KMS-11 (cell line): ENCODE data around the gene NAT9.

Experiments
- H2AFZ ChIP-seq: fragments of 200-600 bp; sonication (generic); 2 replicates; pipeline ENCODE4 v1.6.1; 2016; ENCODE audit warnings: antibody characterized with exemption, mixed run types, low read depth
- H3K27ac ChIP-seq: fragments of 200-600 bp; sonication (generic); 2 replicates; pipeline ENCODE4 v1.6.1; 2016; ENCODE audit warnings: mild to moderate bottlenecking, mixed run types
- H3K27me3 ChIP-seq: fragments of 200-600 bp; sonication (generic); 2 replicates; pipeline ENCODE4 v1.6.1; 2017; ENCODE audit warnings: mild to moderate bottlenecking, low read depth, mixed run types, moderate library complexity; ENCODE audit not compliant: insufficient read depth
- H3K36me3 ChIP-seq: fragments of 200-600 bp; sonication (generic); 2 replicates; pipeline ENCODE4 v1.6.1; 2017; ENCODE audit warnings: mild to moderate bottlenecking, mixed run types; ENCODE audit not compliant: insufficient read depth
- H3K4me1 ChIP-seq: fragments of 200-600 bp; sonication (generic); 2 replicates; pipeline ENCODE4 v1.6.1; 2016; ENCODE audit warnings: mild to moderate bottlenecking, low read depth, mixed run types; ENCODE audit not compliant: poor library complexity, severe bottlenecking
- H3K4me2 ChIP-seq: fragments of 200-600 bp; sonication (generic); 2 replicates; pipeline ENCODE4 v1.7.0; 2016; ENCODE audit warnings: mild to moderate bottlenecking, mixed run types
- H3K4me3 ChIP-seq: fragments of 200-600 bp; sonication (generic); IDR thresholded peaks from 2 replicates; pipeline ENCODE4 v1.6.1; 2017; ENCODE audit warnings: low read depth, low read length, mixed read lengths; ENCODE audit not compliant: insufficient read depth
- H3K79me2 ChIP-seq: fragments of 200-600 bp; sonication (generic); 2 replicates; pipeline ENCODE4 v1.6.1; 2016; ENCODE audit warnings: low read depth, mixed run types; ENCODE audit not compliant: insufficient read depth
- H3K9ac ChIP-seq: fragments of 200-600 bp; sonication (generic); 2 replicates; pipeline ENCODE4 v1.6.1; 2016; ENCODE audit warnings: mild to moderate bottlenecking, mixed run types
- H4K20me1 ChIP-seq: fragments of 200-600 bp; sonication (generic); 2 replicates; pipeline ENCODE4 v1.6.1; 2016; ENCODE audit warnings: mild to moderate bottlenecking, mixed run types; ENCODE audit not compliant: insufficient read depth
- CTCF ChIP-seq: fragments of 200-600 bp; sonication (generic); conservative IDR thresholded peaks from 2 replicates; pipeline ENCODE4 v1.6.1; 2017; ENCODE audit warnings: low read depth, mild to moderate bottlenecking, antibody characterized with exemption, low read length, moderate library complexity, mixed read lengths

NAT9 gene

GRCh38 chr17:74745548-74746177 is 30.5 kb downstream of the NAT9 start:
- no peak overlapping the region for H3K4me3 ChIP-seq
- H4K20me1 ChIP-seq, result peaks cover 9% of the 10 kb centered on the region
- no peak for TF ChIP-seq CTCF
- peaks cover 53% of the 10 kb centered on the region for H3K4me1 ChIP-seq
- no peak overlapping the region for H3K4me2 ChIP-seq
- H3K27me3 ChIP-seq, result no peaks in the 10 kb centered on the region
- H3K36me3 ChIP-seq, result no peaks in the 10 kb centered on the region
- H3K9ac ChIP-seq, result no peak overlapping the region
- H3K79me2 ChIP-seq, result peaks cover 22% of the 10 kb centered on the region
- no peak overlapping the region for H2AFZ ChIP-seq
- no peak overlapping the region for H3K27ac ChIP-seq

GRCh38 chr17:74744714-74745547 is 31.2 kb downstream of the NAT9 start:
- Histone ChIP-seq H3K4me1 (peaks cover 55% of the 10 kb centered on the region), H3K27ac (no peak overlapping the region)

GRCh38 chr17:74744349-74744713 is 31.8 kb downstream of the NAT9 start:
- Histone ChIP-seq H3K4me2 (no peak overlapping the region), H3K4me1 (peaks cover 58% of the 10 kb centered on the region), H3K27me3 (no peaks in the 10 kb centered on the region), H4K20me1 (peaks cover under 1% of the 10 kb centered on the region; the same call in 1 of the 2 replicates), H3K79me2 (peaks cover 9% of the 10 kb centered on the region), H3K4me3 (no peak overlapping the region), H2AFZ (no peak overlapping the region), H3K9ac (no peak overlapping the region), H3K36me3 (no peaks in the 10 kb centered on the region), H3K27ac (no peak overlapping the region)
- TF ChIP-seq CTCF, result no peak

More at GRCh38 chr17:74744714-74745547, 31.2 kb downstream of the NAT9 start:
- Histone ChIP-seq H3K79me2 (peaks cover 15% of the 10 kb centered on the region), H4K20me1 (peaks cover 6% of the 10 kb centered on the region), H3K27me3 (no peaks in the 10 kb centered on the region), H2AFZ (peak overlapping the region; percentile 61; the same call in 1 of the 2 replicates), H3K9ac (no peak overlapping the region), H3K36me3 (no peaks in the 10 kb centered on the region), H3K4me2 (peak overlapping the region; percentile 52; the same call in 1 of the 2 replicates), H3K4me3 (no peak overlapping the region)
- peak; percentile 99 for TF ChIP-seq CTCF

GRCh38 chr17:74743755-74744154 is 32.4 kb downstream of the NAT9 start:
- Histone ChIP-seq H3K9ac (no peak overlapping the region), H3K27me3 (no peaks in the 10 kb centered on the region), H3K79me2 (peaks cover 3% of the 10 kb centered on the region), H3K36me3 (no peaks in the 10 kb centered on the region), H3K4me3 (no peak overlapping the region), H2AFZ (no peak overlapping the region), H3K27ac (no peak overlapping the region), H4K20me1 (no peaks in the 10 kb centered on the region; the same call in 1 of the 2 replicates), H3K4me2 (no peak overlapping the region; the same call in 1 of the 2 replicates), H3K4me1 (peaks cover 64% of the 10 kb centered on the region)
- no peak for TF ChIP-seq CTCF
